ENCODE results near the gene P2RX3. TPM values are rescaled to one million over a fixed set of nuclear protein-coding genes. Genes with fewer than 3 reads are reported as not detected.

Gene P2RX3
- total RNA-seq, 2 donors from 2014 or later: 0.40 TPM; not detected in 1

DNA sequence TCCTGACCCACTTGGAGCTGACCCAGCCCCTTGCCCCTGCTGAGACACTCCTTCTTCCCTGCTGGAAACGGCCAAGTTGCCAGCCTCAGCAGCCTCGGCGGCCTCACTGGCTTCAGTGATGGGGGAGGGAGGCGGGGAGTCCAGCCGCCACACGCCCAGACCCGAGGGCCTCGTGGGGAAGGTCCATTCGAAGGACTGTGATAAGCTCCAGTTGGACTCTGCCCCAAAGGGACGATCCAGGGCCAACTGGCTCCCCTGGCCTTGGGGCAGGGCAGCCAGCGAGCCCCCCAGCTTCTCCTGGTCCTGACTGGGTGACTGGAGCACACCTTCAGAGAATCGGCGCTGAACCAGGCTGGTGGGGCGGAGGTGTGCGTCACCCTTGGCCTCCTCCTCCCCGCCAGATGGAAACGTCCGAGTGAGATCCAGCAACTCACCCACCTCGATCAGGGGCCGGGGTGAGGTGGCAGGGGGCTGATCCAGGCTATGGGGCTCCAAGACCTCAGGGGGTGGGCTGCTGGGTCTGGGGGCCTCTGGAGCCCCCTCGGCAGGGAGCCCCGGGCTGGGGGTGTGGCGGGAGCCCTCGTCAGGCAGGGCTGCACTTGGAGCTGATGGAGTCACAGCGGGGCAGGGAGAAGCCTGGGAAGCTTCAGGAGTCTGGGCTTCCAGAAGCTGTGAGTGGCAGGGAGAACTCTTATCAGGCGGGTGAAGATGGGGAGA, 24.9 kb upstream of the P2RX3 start:
- H3K27ac ChIP-seq: peak overlapping the region; percentile 78 to 85
- intact Hi-C loops (cut with DNase I): no loop called here
- WGBS: 72% methylated on average over 25 of the region's 26 CpGs
- no peaks in the 10 kb centered on the region for H3K9me3 ChIP-seq
- no peaks in the 10 kb centered on the region for H3K27me3 ChIP-seq (replicated peaks; ENCODE audit: insufficient read depth)
- no peak for DNase-seq (ENCODE audit: low spot score)
- H3K4me3 ChIP-seq: no peak overlapping the region
- TF ChIP-seq POLR2A (IDR thresholded peaks at IDR 0.05): no peak
- TF ChIP-seq POLR2AphosphoS5 (IDR thresholded peaks at IDR 0.05): no peak
- TF ChIP-seq, protein P1, sequence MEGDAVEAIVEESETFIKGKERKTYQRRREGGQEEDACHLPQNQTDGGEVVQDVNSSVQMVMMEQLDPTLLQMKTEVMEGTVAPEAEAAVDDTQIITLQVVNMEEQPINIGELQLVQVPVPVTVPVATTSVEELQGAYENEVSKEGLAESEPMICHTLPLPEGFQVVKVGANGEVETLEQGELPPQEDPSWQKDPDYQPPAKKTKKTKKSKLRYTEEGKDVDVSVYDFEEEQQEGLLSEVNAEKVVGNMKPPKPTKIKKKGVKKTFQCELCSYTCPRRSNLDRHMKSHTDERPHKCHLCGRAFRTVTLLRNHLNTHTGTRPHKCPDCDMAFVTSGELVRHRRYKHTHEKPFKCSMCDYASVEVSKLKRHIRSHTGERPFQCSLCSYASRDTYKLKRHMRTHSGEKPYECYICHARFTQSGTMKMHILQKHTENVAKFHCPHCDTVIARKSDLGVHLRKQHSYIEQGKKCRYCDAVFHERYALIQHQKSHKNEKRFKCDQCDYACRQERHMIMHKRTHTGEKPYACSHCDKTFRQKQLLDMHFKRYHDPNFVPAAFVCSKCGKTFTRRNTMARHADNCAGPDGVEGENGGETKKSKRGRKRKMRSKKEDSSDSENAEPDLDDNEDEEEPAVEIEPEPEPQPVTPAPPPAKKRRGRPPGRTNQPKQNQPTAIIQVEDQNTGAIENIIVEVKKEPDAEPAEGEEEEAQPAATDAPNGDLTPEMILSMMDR (IDR thresholded peaks at IDR 0.05): no peak
- H3K4me1 ChIP-seq (replicated peaks): peaks cover 40% of the 10 kb centered on the region
- peaks cover 6 to 39% of the 10 kb centered on the region in 2 donors for H3K36me3 ChIP-seq

DNA sequence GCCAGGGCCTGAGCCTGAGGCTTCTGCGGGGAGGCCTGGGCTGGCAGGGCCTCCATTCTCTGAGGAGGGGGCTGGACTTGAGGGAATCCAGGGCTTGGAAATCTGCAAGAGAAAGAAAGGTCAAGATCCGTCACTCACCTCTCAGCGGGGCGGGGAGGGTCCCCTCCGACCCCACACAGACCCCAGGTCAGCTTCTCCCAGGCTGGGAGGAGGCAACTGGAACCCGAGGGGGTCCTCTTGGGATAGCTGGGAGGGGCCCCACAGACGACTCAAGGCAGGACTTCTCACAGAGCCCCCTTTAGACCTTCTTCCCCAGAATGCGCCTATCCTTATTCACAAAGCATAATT, 24.4 kb upstream of the P2RX3 start:
- H3K4me3 ChIP-seq: no peak overlapping the region
- H3K4me1 ChIP-seq (replicated peaks): peaks cover 44% of the 10 kb centered on the region
- no peak for DNase-seq (ENCODE audit: low spot score)
- 67% methylated on average over 8 of the region's 8 CpGs for WGBS
- H3K9me3 ChIP-seq: no peaks in the 10 kb centered on the region
- intact Hi-C loops (cut with DNase I): no loop called here
- peaks cover 6 to 39% of the 10 kb centered on the region in 2 donors for H3K36me3 ChIP-seq
- no peak for TF ChIP-seq POLR2AphosphoS5 (IDR thresholded peaks at IDR 0.05)
- TF ChIP-seq POLR2A (IDR thresholded peaks at IDR 0.05): no peak
- TF ChIP-seq, protein P1 (IDR thresholded peaks at IDR 0.05): no peak
- no peak overlapping the region for H3K27ac ChIP-seq
- H3K27me3 ChIP-seq (replicated peaks; ENCODE audit: insufficient read depth): no peaks in the 10 kb centered on the region

DNA sequence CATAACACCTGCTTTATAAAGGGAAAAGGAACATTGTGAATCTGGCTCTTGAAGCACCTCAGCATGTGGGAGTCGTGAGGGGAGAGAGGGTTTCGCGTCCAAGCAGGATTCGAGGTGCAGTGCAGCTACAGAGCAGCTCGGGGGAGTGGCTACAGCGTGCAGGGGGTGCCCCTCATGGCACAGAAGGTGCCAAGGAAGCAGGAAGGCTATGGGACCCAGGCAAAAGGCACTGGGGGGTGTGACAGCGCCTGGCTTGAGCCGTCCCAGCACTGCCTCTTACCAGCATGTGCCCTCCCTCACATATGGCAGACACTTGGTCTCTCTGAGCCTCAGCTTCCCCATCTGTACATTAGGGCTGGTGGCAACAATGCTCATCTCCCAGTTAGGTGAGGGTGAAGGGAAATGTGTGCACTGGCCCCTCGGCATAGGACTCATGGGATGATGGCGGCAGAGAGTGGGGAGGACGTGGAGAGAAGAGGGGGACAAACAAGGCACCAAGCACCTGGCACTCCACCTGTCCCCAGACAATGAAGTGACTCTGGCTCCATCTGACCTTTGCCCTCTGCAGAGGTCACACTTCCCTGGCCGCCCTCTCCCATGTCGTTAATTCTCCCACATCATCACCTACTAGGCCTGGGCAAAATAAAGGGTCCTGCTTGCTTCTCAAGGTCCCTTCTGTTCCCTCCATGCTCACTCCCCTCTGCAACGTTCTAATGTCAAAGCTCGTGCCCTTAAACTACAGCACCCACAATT, 23.8 kb upstream of the P2RX3 start:
- no peak overlapping the region for H3K4me3 ChIP-seq
- no peak for DNase-seq (ENCODE audit: low spot score)
- WGBS: 84% methylated on average over 15 of the region's 15 CpGs
- no peak overlapping the region for H3K27ac ChIP-seq
- TF ChIP-seq POLR2AphosphoS5 (IDR thresholded peaks at IDR 0.05): no peak
- no peak for TF ChIP-seq POLR2A (IDR thresholded peaks at IDR 0.05)
- TF ChIP-seq, protein P1 (IDR thresholded peaks at IDR 0.05): no peak
- intact Hi-C loops (cut with DNase I): no loop called here
- H3K27me3 ChIP-seq (replicated peaks; ENCODE audit: insufficient read depth): no peaks in the 10 kb centered on the region
- peaks cover 39% of the 10 kb centered on the region for H3K4me1 ChIP-seq (replicated peaks)
- H3K9me3 ChIP-seq: no peaks in the 10 kb centered on the region
- H3K36me3 ChIP-seq: peaks cover 6 to 39% of the 10 kb centered on the region in 2 donors

DNA sequence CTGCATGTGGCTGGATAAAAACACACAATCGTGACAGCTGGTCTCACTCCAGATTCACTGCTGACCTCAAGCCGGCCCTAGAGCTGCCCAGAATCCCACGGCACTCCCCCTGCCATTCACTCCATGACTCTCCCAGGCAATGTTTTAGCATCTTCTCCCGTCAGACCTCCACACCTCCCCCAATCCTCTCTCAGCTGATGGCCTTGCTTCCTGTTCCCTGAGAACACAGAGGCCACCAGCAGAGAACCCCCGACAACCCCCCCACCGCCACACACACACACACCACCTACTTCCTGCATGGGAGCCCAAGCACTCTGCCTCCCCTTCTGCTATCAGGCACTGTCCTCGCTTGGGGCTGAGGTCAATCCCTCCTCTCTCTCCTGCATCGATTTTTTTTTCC, 22.7 kb upstream of the P2RX3 start:
- Histone ChIP-seq H3K36me3 (peaks cover 6 to 42% of the 10 kb centered on the region in 2 donors), H3K4me1 (replicated peaks) (peaks cover 43% of the 10 kb centered on the region), H3K27me3 (replicated peaks; ENCODE audit: insufficient read depth) (no peaks in the 10 kb centered on the region), H3K27ac (peak overlapping the region; percentile 41 to 68), H3K4me3 (no peak overlapping the region), H3K9me3 (no peaks in the 10 kb centered on the region)
- TF ChIP-seq POLR2A (IDR thresholded peaks at IDR 0.05): no peak
- TF ChIP-seq, protein P1 (IDR thresholded peaks at IDR 0.05): no peak
- no peak for TF ChIP-seq POLR2AphosphoS5 (IDR thresholded peaks at IDR 0.05)
- intact Hi-C loops (cut with DNase I): no loop called here
- 29% methylated on average over 8 of the region's 8 CpGs for WGBS
- no peak for DNase-seq (ENCODE audit: low spot score)

All from prostate gland (tissue), 2 donors.